Measurements from ENCODE around the gene MED31. TPM values are rescaled to one million over a fixed set of nuclear protein-coding genes. Genes with fewer than 3 reads are reported as not detected.

The MED31 gene
- total and polyA plus RNA-seq, 2 of the 4 experiments (the other 2 are of a cell fraction): 5.6 to 11.6 TPM

- H2BK5ac ChIP-seq (ENCODE audit: low read depth, low read length, poor library complexity, severe bottlenecking): no peak overlapping the region
- no peak overlapping the region for H2AK5ac ChIP-seq (ENCODE audit: low read depth, low read length)
- TF ChIP-seq RAD21 (IDR thresholded peaks at IDR 0.05; ENCODE audit: low read length) (no peak), MAZ (IDR thresholded peaks at IDR 0.05; ENCODE audit: borderline replicate concordance, low read depth, low read length) (no peak), NFE2L2 (IDR thresholded peaks at IDR 0.05; ENCODE audit: low read depth, low read length) (no peak), POLR2A (IDR thresholded peaks at IDR 0.05; ENCODE audit: low read depth, low read length) (no peak), CTCF (conservative IDR thresholded peaks at IDR 0.05; ENCODE audit: low read depth, low read length) (no peak), CHD1 (IDR thresholded peaks at IDR 0.05; ENCODE audit: low read depth, low read length) (no peak), MXI1 (IDR thresholded peaks at IDR 0.05; ENCODE audit: borderline replicate concordance, low read depth, low read length) (no peak), ELK1 (IDR thresholded peaks at IDR 0.05; ENCODE audit: borderline replicate concordance, low read depth, low read length) (no peak), RCOR1 (IDR thresholded peaks at IDR 0.05; ENCODE audit: insufficient replicate concordance, low read length) (no peak), CEBPB (IDR thresholded peaks at IDR 0.05; ENCODE audit: low read depth, low read length) (no peak), MAFK (IDR thresholded peaks at IDR 0.05; ENCODE audit: low read depth, low read length) (no peak), BHLHE40 (IDR thresholded peaks at IDR 0.05; ENCODE audit: low read depth, low read length) (no peak), SMC3 (IDR thresholded peaks at IDR 0.05; ENCODE audit: low read depth, low read length) (no peak), FOS (IDR thresholded peaks at IDR 0.05; ENCODE audit: low read depth, low read length) (no peak)
- H2BK20ac ChIP-seq (ENCODE audit: low read depth, low read length): no peak overlapping the region
- ChIA-PET POLR2A (ENCODE audit: unreplicated experiment) (no interaction called here), CTCF (no interaction called here)
- in situ Hi-C loops (cut with MboI; ENCODE audit: low sequenced_read_pairs): no loop called here
- no peaks in the 10 kb centered on the region for H3K36me3 ChIP-seq (ENCODE audit: control insufficient read depth, insufficient read depth, low read length)
- WGBS, 2 experiments (ENCODE audit: extremely low coverage in 2 of 2, insufficient read length in 1 of 2): 20% methylated on average over 1 of the region's 4 CpGs; no CpG with 5 or more reads in 1 of the 2 experiments
- no peak overlapping the region for H3K56ac ChIP-seq (ENCODE audit: extremely low read depth, insufficient read depth, low read length)
- no peak overlapping the region for H2BK15ac ChIP-seq (ENCODE audit: low read depth, low read length)
- H3K4me1 ChIP-seq (ENCODE audit: control insufficient read depth, insufficient read depth, low read length): no peaks in the 10 kb centered on the region
- intact Hi-C loops (cut with micrococcal nuclease): no loop called here
- H3K79me1 ChIP-seq (ENCODE audit: low read depth in 1 of 2, low read length in 2 of 2): no peaks in the 10 kb centered on the region
- H4K91ac ChIP-seq (ENCODE audit: insufficient read depth, low read depth, low read length): no peak overlapping the region
- H2AFZ ChIP-seq (replicated peaks; ENCODE audit: low read length, poor library complexity): no peak overlapping the region
- no peak overlapping the region for H3K18ac ChIP-seq (ENCODE audit: low read depth, low read length)
- no peaks in the 10 kb centered on the region for H3K9me3 ChIP-seq (ENCODE audit: control insufficient read depth, insufficient read depth, low read length)
- DNase-seq: no peak
- H3K27me3 ChIP-seq (ENCODE audit: control insufficient read depth, insufficient read depth, low read length): peaks cover 22% of the 10 kb centered on the region
- H3K4me2 ChIP-seq (ENCODE audit: low read depth, low read length): no peak overlapping the region
- no peak overlapping the region for H3K4me3 ChIP-seq (ENCODE audit: insufficient read depth, low read depth, low read length)
- no peak overlapping the region for H3K27ac ChIP-seq (ENCODE audit: insufficient read depth, low read length)
- H2AK9ac ChIP-seq (replicated peaks; ENCODE audit: low read depth, low read length, poor library complexity): no peak overlapping the region
- H4K5ac ChIP-seq (ENCODE audit: low read depth, low read length): no peak overlapping the region
- H4K20me1 ChIP-seq (ENCODE audit: insufficient read depth, low read length): no peaks in the 10 kb centered on the region
- no peaks in the 10 kb centered on the region for H3K9me1 ChIP-seq (ENCODE audit: insufficient read depth, low read length)
- no peak overlapping the region for H3K14ac ChIP-seq (replicated peaks; ENCODE audit: low read depth, low read length)
- H3K4ac ChIP-seq (ENCODE audit: low read depth, low read length): no peak overlapping the region
- no peak overlapping the region for H2BK120ac ChIP-seq (ENCODE audit: low read depth, low read length)
- H3K23ac ChIP-seq (ENCODE audit: low read depth, low read length): no peak overlapping the region
- no TSS peak for BruUV-seq (replicated peaks)
- no peak overlapping the region for H4K8ac ChIP-seq (ENCODE audit: low read depth in 2 of 2, low read length in 2 of 2)
- dilution Hi-C loops (cut with HindIII; ENCODE audit: low sequenced_read_pairs, unreplicated experiment): no loop called here
- no peak overlapping the region for H3K9ac ChIP-seq (ENCODE audit: low read depth, low read length)
- no peak for ATAC-seq (ENCODE audit: low read depth)
Measured at GRCh38 chr17:6681176-6681575, 29.8 kb upstream of the MED31 start.
